ENCODE results near the gene STUM. TPM values are rescaled to one million over a fixed set of nuclear protein-coding genes. Genes with fewer than 3 reads are reported as not detected.

Gene STUM
- total RNA-seq, 1 donor from 2014 or later, result not detected

DNA sequence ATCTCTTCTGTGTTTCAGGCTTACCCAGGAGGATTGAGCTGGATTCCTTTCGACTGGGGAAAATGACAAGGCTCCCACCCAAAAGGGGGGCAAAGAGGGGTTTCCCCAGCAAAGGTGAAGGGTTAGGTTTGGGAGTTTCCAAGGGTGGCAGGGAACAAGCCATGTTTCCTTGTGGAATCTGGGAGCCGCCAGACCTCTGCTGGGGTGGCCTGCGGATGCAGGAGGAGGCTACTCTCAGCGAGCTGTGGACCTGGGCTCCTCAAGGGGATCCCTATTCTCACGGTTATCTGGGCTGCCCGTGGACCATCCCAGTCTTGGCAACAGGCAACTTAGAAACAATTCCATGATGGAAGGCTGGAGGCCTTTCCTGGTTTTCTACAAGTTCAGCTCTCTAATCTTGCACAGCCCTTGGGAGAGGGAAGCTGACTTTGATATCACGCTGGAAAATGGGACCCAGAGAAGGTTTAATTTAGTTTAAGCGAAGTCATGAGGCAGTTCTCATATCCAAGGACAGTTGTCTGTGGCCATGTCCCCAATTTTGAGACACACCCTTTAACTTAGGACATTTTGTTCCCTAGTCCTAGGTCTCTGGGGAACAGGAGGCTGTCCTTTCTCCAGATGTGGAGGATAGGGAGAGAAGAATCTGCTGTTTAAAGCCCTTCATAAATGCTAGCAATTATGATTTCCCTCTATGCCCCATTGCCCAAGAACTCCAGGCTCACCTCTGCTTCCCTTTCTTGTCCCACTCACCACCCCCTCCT lies 24.7 kb upstream of the STUM start:
- DNase-seq (ENCODE audit: low spot score), result no peak
- H3K27ac Mint-ChIP-seq, result no peak overlapping the region
- no peaks in the 10 kb centered on the region for H3K4me1 Mint-ChIP-seq (ENCODE audit: low read depth)
- peaks cover 2% of the 10 kb centered on the region for H3K27me3 Mint-ChIP-seq (ENCODE audit: insufficient read depth)
- no peak overlapping the region for H3K4me3 Mint-ChIP-seq
- intact Hi-C loops (cut with micrococcal nuclease), result no loop called here
- H3K36me3 Mint-ChIP-seq (ENCODE audit: low read depth), result no peaks in the 10 kb centered on the region
- peaks cover 3% of the 10 kb centered on the region for H3K9me3 Mint-ChIP-seq

DNA sequence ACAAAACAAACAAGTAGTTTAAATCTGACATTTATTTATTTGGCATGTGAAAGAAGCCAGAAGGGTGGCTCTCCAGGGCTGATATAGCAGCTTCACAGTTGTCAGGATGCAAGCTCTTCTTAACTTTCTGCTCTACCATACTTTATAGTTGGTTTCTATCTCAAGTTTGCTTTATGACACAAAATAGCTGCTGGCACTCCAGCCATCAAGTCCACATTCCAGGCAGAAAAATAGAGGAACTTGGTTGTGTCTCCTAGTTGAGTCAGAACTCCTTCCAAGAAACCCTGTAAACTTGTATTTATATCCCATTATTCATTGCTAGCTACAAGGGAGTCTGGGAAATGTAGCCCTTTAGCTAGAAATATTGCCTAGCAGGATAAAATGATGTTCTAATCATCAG lies 24.0 kb upstream of the STUM start:
- Mint-ChIP-seq H3K27me3 (ENCODE audit: insufficient read depth) (peaks cover 2% of the 10 kb centered on the region), H3K36me3 (ENCODE audit: low read depth) (no peaks in the 10 kb centered on the region), H3K9me3 (peaks cover 3% of the 10 kb centered on the region), H3K4me3 (no peak overlapping the region), H3K4me1 (ENCODE audit: low read depth) (no peaks in the 10 kb centered on the region), H3K27ac (no peak overlapping the region)
- intact Hi-C loops (cut with micrococcal nuclease), result no loop called here
- no peak for DNase-seq (ENCODE audit: low spot score)

DNA sequence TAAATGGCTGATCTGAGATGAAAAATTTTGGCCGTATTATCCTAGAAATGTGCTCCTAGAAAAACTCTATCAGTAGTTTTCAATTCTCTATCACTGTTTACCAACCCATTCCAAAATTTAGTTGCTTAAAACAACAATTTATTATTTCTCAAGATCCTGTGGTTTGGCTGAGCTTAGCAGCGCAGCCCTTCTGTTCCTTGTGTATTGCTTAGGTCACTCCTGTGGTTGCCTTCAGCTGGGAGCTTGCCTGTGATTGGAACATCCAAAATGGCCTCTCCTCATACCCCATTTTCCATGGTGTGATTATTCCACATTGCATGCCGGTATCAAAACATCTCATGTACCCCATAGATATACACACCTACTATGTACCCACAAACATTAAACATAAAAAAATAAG lies 22.8 kb upstream of the STUM start:
- Mint-ChIP-seq H3K27ac (no peak overlapping the region), H3K4me1 (ENCODE audit: low read depth) (no peaks in the 10 kb centered on the region), H3K27me3 (ENCODE audit: insufficient read depth) (peaks cover 7% of the 10 kb centered on the region), H3K36me3 (ENCODE audit: low read depth) (no peaks in the 10 kb centered on the region), H3K9me3 (peaks cover 3% of the 10 kb centered on the region), H3K4me3 (no peak overlapping the region)
- DNase-seq (ENCODE audit: low spot score), result no peak
- intact Hi-C loops (cut with micrococcal nuclease), result no loop called here

DNA sequence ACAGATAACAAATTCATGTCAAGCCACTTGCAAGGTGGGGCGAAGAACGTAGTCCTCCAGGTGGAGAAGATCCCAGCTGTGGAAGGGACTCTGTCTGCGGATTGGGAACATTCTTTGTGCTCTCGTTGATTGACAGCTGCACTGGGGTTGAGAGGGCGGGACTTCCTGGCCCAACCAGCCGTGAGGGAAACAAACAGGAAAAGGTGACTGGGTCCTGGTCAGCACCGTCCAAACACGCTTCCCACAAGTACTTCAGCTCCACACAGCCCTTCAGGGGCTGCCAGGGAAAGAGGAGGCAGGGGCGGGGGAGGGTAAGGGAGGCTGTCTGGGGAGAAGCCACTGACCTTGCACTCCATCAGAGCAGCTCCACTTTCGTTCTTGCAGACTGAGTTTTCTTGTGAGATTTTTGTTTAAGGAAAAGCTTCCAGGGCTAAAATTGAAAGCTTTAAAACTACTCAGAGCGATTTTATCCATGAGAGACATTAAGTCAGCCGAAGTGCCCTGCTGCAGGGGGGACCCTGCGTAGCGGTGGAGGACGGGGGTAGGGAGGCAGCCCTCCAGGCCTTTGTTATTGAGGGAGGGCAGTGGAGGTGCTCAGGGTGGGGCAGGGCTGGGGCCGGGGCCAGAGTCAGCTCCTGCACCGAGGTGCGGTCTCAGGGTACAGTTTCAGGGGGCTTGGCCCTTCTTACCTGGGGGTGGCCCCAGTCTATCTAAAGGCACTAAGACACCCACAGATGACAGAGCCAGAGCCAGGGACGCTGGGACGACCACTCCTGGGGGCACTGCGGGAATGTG lies 21.6 kb upstream of the STUM start:
- H3K9me3 Mint-ChIP-seq, result peaks cover 3% of the 10 kb centered on the region
- H3K4me1 Mint-ChIP-seq (ENCODE audit: low read depth), result no peaks in the 10 kb centered on the region
- no peaks in the 10 kb centered on the region for H3K36me3 Mint-ChIP-seq (ENCODE audit: low read depth)
- no peak overlapping the region for H3K27ac Mint-ChIP-seq
- no peak overlapping the region for H3K4me3 Mint-ChIP-seq
- intact Hi-C loops (cut with micrococcal nuclease), result no loop called here
- H3K27me3 Mint-ChIP-seq (ENCODE audit: insufficient read depth), result peaks cover 7% of the 10 kb centered on the region
- no peak for DNase-seq (ENCODE audit: low spot score)

DNA sequence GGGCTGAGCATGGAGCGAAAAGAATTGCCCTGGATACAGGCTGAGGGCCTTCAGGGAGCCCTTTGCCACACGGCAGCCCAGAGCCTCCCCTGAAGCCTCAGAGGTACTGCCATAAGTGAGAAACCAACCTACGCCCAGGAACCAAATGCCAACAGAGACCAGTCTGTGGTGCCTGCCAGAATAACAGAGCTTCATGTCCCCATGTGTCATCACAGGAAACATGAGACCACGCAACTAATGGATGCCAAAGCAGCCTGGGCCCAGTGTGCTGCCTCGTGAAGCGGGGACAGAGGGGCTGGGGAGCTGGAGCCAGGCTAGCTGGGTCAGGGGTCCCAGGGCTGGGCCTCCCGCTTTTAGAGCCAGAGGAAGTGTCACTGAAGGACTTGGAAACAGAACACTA lies 18.7 kb upstream of the STUM start:
- no peak for DNase-seq (ENCODE audit: low spot score)
- no peak overlapping the region for H3K27ac Mint-ChIP-seq
- H3K4me3 Mint-ChIP-seq, result no peak overlapping the region
- no peaks in the 10 kb centered on the region for H3K4me1 Mint-ChIP-seq (ENCODE audit: low read depth)
- H3K9me3 Mint-ChIP-seq, result no peaks in the 10 kb centered on the region
- intact Hi-C loops (cut with micrococcal nuclease), result no loop called here
- H3K27me3 Mint-ChIP-seq (ENCODE audit: insufficient read depth), result peaks cover 7% of the 10 kb centered on the region
- no peaks in the 10 kb centered on the region for H3K36me3 Mint-ChIP-seq (ENCODE audit: low read depth)

DNA sequence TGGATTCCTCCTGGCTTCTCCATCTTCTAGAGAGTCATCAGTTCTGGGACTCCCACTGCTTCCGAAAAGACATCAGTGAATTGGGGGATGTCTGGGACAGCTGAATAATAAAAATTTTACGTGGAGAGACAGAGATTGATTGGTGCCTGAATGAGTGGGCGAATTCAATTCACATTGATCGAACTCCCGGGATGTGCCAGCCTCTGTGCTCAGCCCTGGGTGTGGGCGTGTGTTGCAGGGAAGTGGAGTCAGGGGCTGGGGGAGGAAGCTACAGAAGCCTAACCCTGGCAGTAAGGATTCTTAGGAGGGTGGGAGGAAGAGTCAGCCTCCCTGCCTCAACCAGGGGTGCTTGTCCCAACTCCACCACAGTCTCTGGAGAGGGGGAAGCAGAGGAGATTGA lies 18.0 kb upstream of the STUM start:
- no peaks in the 10 kb centered on the region for H3K9me3 Mint-ChIP-seq
- H3K4me3 Mint-ChIP-seq, result no peak overlapping the region
- DNase-seq (ENCODE audit: low spot score), result no peak
- peaks cover 7% of the 10 kb centered on the region for H3K27me3 Mint-ChIP-seq (ENCODE audit: insufficient read depth)
- no peaks in the 10 kb centered on the region for H3K4me1 Mint-ChIP-seq (ENCODE audit: low read depth)
- intact Hi-C loops (cut with micrococcal nuclease), result no loop called here
- no peak overlapping the region for H3K27ac Mint-ChIP-seq
- H3K36me3 Mint-ChIP-seq (ENCODE audit: low read depth), result no peaks in the 10 kb centered on the region

DNA sequence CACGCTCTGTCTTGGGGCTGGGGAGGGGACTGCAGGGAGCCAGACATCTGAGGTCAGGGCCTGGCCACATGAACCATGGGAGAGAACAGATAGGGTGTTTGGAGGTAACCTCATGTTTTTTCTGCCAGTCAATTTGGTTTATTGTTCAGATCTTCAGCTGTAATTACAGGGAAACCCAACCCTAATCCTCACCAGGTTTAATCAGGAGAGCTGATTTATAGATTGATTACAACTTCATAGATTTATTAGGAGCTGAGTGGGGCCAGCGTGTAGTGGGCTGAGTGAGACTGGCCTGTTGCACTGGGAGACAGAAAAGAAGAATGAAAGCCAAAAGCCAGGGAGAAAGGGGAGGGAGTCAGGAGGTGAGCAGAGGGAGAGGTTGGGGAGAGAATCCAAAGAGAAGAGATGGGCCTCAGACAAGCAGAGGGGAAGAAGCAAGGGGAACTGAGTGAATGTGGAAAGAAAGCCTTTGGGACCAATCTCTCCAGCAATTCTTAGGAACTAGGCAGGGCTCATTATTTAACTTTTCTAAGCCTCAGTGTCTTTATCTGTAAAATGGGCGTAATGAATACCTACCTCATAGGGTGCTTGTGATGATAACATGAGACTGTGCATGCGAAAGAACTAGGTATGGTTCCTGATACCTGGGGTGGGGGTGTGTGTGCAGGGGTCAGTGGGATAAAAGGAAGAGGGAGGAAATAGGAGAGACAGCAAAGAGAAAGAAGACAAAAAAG lies 17.0 kb upstream of the STUM start:
- peaks cover 7% of the 10 kb centered on the region for H3K27me3 Mint-ChIP-seq (ENCODE audit: insufficient read depth)
- no peaks in the 10 kb centered on the region for H3K36me3 Mint-ChIP-seq (ENCODE audit: low read depth)
- H3K9me3 Mint-ChIP-seq, result no peaks in the 10 kb centered on the region
- no peak for DNase-seq (ENCODE audit: low spot score)
- H3K4me3 Mint-ChIP-seq, result no peak overlapping the region
- no peak overlapping the region for H3K27ac Mint-ChIP-seq
- H3K4me1 Mint-ChIP-seq (ENCODE audit: low read depth), result no peaks in the 10 kb centered on the region
- intact Hi-C loops (cut with micrococcal nuclease), result no loop called here

DNA sequence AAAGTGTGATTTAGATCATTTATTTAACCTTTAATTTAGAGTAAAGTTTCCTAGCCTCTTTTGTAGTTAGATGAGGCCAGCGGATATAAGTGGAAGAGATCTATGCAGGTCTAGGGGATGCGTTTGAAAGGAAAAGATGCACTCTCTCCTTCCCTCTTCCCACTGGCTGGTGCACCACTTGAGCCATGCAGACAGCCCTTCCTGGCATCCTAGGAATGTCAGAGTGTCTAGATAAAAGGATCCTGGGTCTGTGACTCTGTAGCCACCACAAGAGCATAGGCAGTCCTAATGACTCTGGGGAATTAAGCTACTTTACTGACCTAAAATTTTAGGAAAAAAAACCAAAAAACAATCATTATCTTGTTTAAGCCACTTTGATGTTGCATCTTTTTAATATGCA lies 16.0 kb upstream of the STUM start:
- Mint-ChIP-seq H3K4me1 (ENCODE audit: low read depth) (no peaks in the 10 kb centered on the region), H3K27ac (no peak overlapping the region), H3K36me3 (ENCODE audit: low read depth) (no peaks in the 10 kb centered on the region), H3K9me3 (no peaks in the 10 kb centered on the region), H3K27me3 (ENCODE audit: insufficient read depth) (peaks cover 10% of the 10 kb centered on the region), H3K4me3 (no peak overlapping the region)
- intact Hi-C loops (cut with micrococcal nuclease), result no loop called here
- DNase-seq (ENCODE audit: low spot score), result no peak

DNA sequence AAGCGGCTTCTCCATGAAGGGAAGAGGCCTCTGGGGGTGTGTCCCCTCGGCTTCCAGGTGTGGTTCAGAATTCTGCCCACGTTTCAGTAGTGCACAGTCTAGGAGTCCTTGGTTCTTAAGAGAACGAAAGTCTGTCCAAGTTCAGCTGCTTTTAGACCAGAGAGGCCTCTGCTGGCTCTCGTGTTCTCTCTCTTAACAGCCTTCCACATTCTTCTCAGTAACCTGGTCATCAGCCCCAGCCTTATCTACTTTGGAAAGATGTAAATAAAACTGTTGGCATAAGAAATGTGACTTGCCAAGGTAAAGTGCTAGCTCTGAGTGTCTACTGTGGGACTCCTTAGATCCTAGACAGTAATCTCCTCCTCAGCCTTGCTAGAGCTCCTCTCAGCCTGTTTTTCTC lies 15.3 kb upstream of the STUM start:
- DNase-seq (ENCODE audit: low spot score), result no peak
- no peaks in the 10 kb centered on the region for H3K36me3 Mint-ChIP-seq (ENCODE audit: low read depth)
- intact Hi-C loops (cut with micrococcal nuclease), result no loop called here

DNA sequence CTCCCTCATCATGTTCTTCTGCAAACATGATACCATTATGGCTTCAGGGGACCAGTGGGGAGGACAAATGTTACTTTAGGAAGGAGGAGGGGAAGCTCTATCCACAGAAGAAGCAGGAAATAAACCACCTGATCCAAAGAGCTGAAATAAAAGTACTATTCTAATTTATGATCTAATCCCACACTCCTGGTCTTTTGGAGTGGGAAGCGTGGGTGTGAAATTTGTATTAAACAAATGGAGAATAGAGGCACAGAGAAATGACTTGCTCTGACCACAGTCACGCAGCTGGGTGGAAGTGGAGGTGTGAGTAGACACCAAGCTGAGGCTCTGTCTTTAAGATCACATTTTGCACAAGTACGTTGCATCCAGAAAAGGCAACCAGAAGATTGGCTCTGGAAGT lies 14.5 kb upstream of the STUM start:
- Mint-ChIP-seq H3K9me3 (no peaks in the 10 kb centered on the region), H3K4me3 (no peak overlapping the region), H3K27me3 (ENCODE audit: insufficient read depth) (peaks cover 8% of the 10 kb centered on the region), H3K27ac (no peak overlapping the region), H3K4me1 (ENCODE audit: low read depth) (no peaks in the 10 kb centered on the region), H3K36me3 (ENCODE audit: low read depth) (no peaks in the 10 kb centered on the region)
- DNase-seq (ENCODE audit: low spot score), result no peak
- intact Hi-C loops (cut with micrococcal nuclease), result no loop called here

More for the DNA sequence above, 15.3 kb upstream of the STUM start:
- Mint-ChIP-seq H3K27me3 (ENCODE audit: insufficient read depth) (peaks cover 10% of the 10 kb centered on the region), H3K4me3 (no peak overlapping the region), H3K9me3 (no peaks in the 10 kb centered on the region), H3K27ac (no peak overlapping the region), H3K4me1 (ENCODE audit: low read depth) (no peaks in the 10 kb centered on the region)

DNA sequence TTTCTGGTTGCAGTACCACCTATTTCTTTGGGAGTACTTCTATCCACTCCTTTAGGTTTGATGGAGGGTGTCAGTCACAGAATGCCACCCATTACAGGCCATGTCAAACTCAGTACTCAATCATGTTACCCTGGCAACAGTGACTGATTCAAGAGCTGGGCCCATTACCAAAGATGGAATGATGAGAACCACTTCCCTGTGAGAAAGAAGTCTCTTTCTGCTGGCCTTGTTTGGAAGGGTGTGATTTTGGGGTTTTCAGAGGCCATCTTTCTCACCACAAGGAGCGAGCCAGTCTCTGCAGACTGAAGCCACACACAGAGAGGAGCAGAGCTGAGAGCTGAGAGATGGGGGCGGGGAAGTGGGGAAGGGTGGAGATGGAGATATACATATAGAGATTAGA lies 13.9 kb upstream of the STUM start:
- H3K36me3 Mint-ChIP-seq (ENCODE audit: low read depth), result no peaks in the 10 kb centered on the region
- intact Hi-C loops (cut with micrococcal nuclease), result no loop called here
- H3K4me3 Mint-ChIP-seq, result no peak overlapping the region
- DNase-seq (ENCODE audit: low spot score), result no peak
- H3K27me3 Mint-ChIP-seq (ENCODE audit: insufficient read depth), result peaks cover 8% of the 10 kb centered on the region
- no peak overlapping the region for H3K27ac Mint-ChIP-seq
- H3K9me3 Mint-ChIP-seq, result no peaks in the 10 kb centered on the region
- H3K4me1 Mint-ChIP-seq (ENCODE audit: low read depth), result no peaks in the 10 kb centered on the region

DNA sequence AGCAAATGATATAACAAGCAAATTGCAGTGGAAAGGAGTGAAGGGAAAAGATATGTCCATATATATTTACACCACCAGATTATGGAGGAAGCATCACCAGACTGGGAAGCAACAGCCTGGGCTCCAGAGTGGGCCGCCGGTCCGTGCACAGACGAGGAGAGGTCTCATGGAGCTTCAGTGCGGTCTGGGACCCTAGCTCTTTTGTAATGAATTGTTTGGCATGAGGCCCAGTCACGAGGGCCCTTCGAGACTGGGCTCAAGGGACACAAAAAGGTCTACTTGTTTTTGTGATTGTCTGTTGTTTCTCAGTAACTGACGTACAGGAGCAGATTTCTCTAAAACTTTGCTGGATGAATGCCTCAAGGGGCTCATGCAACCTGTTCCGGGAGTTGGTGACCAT lies 12.9 kb upstream of the STUM start:
- no peaks in the 10 kb centered on the region for H3K4me1 Mint-ChIP-seq (ENCODE audit: low read depth)
- no peak overlapping the region for H3K27ac Mint-ChIP-seq
- intact Hi-C loops (cut with micrococcal nuclease), result no loop called here
- no peaks in the 10 kb centered on the region for H3K9me3 Mint-ChIP-seq
- H3K4me3 Mint-ChIP-seq, result no peak overlapping the region
- peaks cover 3% of the 10 kb centered on the region for H3K27me3 Mint-ChIP-seq (ENCODE audit: insufficient read depth)
- H3K36me3 Mint-ChIP-seq (ENCODE audit: low read depth), result no peaks in the 10 kb centered on the region
- DNase-seq (ENCODE audit: low spot score), result no peak

DNA sequence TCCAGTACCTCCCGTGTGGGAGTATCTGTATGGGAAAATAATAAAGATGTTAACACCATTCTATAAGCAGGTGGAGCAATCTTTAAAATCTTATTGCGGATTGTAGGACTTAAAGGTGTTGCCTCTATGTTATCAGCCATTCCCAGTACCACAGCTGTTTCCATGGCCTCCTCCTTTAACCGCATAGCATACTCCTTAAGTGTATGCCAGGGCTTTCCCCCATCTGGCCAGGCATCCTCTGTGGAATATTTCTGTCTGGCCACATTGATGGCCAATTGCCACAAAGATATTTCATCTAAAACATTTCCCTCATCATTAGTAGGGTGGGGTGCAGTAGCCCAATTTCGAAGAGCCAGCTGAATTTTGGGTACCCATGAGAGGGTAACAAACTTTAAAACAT lies 7.3 kb upstream of the STUM start:
- H3K4me3 Mint-ChIP-seq, result no peak overlapping the region
- intact Hi-C loops (cut with micrococcal nuclease), result no loop called here

More for the DNA sequence above, 7.3 kb upstream of the STUM start:
- H3K4me1 Mint-ChIP-seq (ENCODE audit: low read depth), result no peaks in the 10 kb centered on the region
- peaks cover 28% of the 10 kb centered on the region for H3K27me3 Mint-ChIP-seq (ENCODE audit: insufficient read depth)
- no peak overlapping the region for H3K27ac Mint-ChIP-seq
- DNase-seq (ENCODE audit: low spot score), result no peak
- H3K36me3 Mint-ChIP-seq (ENCODE audit: low read depth), result no peaks in the 10 kb centered on the region
- H3K9me3 Mint-ChIP-seq, result no peaks in the 10 kb centered on the region

Data from activated T-helper 1 cell treated with anti-CD3 and anti-CD28 coated beads, Interleukin-12 subunit alpha, Interleukin-12 subunit beta, Interleukin-2, Interleukin-4 antibody, amounts not matched to agents 30 ng/mL and 10 ng/mL and 1 ng/mL, durations not matched to agents 14 hours and 24 hours and 36 hours (primary cell).